HG03103 (cell line): ENCODE results near the gene FAU.
"Not testable (repeated sequence)": the region's sequence is repeated elsewhere in the genome, so short reads cannot be mapped to it uniquely, and the experiment has no call there.

Experiments used
- ATAC-seq: cut with Tn5 transposase; IDR thresholded peaks from one replicate; pipeline ENCODE4 v1.9.1; 2021; ENCODE audit warnings: low read depth; ENCODE audit not compliant: unreplicated experiment

Gene FAU

DNA sequence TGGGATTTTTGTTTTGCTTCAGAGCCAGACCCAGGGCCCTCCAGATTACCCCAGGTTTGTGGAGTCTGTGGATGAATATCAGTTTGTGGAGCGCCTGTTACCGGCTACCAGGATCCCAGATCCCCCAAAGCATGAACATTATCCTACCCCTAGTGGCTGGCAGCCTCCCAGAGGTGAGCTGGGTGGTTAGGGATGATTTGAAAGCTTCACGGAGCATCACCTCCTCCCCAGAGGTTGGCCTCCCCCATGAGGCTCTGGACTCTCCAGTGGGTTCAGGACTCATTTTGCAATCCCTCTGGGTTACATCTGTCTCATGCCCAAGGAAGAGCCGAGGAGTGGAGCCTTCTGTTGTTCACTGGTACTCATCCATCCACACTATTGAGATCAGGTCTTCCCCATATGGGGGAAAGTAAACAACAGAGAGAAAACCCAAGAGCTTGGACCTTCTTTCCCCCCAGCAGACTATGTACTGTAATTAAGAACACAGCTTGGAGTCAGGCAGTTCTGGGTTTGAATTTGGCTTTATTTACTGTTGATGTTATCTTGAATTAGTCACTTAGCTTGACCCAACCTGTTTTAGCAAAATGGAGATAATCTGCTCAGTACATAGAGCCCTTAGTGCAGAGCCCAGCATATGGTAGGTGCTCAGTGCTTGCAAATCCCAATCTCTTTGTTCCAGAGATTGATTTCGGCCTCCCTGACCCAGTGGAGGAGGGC lies 2.7 kb upstream of the FAU start:
- no peak for ATAC-seq

DNA sequence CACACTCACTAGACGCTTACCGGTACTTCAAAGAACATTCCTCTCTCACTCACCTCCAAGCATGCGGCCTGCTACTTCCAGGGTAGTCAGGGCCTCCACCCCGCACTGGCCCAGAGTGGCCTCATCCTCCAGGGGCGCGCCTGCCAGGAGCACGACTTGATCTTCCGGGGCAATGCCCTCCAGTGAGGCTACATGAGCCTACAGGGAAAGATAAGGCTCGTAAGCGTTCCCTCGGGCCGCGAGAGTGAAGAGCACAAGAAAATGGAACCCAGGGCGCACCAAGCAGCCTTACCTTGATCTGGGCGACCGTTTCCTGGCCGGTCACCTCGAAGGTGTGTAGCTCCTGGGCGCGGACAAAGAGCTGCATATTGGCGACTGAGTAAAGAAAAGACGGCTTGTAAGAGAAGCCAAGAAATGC lies 478 bp downstream of the FAU start:
- ATAC-seq, result no peak

DNA sequence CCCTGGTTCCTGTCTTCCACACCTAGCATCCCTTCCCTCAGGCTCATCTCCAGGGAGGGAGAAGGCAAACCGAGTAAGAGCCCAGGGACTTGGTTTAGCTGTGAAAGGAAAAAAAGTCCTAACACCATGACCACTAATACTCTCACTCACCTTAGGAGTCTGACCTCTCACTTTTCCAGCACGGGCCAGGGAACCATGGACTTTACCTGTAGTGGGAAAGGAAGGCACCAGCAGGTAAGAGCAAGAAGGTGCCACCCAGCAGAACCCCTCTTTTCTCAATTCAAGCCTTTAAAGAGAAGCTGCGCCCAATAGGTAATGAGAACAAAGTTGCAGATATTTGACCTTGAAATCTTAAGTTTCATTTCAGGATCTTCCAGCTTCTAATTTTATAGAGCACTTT lies 1.1 kb downstream of the FAU start:
- no peak for ATAC-seq

DNA sequence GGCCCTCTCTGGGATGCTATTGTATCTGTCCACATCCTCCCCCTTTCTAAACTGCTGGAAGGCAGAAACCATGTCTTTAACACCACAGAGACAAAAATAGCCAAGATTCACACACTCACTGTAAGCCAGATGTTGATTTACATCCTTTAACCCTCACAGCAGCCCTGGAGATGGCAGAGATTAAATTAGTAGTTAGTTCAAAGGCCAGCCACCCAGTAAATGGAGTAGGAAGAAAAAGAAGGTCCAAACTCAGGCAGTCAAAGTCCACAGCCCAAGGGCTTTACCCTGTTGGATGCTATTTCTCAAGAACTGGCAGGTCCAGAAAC lies 2.3 kb downstream of the FAU start:
- ATAC-seq, result no peak

DNA sequence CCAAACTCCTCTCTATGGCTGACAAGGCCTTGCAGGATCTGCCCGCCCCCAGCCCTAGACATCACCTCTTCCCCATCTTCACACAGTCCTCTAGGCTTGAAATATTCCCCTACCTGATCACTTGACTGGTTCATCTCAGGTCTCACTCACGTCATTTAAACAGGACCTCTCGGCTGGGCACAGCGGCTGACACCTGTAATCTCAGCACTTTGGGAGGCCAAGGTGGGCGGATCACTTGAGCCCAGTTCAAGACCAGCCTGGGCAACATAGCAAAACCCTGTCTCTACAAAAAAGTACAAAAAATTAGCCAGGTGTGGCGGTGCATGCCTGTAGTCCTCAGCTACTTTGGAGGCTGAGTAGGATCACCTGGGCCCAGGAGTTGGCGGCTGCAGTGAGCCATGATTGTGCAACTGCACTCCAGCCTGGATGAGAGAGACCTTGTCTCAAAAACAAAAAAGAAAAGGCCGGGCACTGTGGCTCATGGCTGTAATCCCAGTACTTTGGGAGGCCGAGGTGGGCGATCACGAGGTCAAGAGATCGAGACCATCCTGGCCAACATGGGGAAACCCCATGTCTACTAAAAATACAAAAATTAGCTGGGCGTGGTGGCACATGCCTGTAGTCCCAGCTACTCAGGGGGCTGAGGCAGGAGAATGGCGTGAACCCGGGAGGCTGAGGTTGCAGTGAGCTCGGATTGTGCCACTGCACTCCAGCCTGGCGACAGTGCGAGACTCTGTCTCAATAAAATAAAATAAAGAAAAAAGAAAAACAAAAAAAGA lies 2.9 kb downstream of the FAU start:
- not testable (repeated sequence) for ATAC-seq

DNA sequence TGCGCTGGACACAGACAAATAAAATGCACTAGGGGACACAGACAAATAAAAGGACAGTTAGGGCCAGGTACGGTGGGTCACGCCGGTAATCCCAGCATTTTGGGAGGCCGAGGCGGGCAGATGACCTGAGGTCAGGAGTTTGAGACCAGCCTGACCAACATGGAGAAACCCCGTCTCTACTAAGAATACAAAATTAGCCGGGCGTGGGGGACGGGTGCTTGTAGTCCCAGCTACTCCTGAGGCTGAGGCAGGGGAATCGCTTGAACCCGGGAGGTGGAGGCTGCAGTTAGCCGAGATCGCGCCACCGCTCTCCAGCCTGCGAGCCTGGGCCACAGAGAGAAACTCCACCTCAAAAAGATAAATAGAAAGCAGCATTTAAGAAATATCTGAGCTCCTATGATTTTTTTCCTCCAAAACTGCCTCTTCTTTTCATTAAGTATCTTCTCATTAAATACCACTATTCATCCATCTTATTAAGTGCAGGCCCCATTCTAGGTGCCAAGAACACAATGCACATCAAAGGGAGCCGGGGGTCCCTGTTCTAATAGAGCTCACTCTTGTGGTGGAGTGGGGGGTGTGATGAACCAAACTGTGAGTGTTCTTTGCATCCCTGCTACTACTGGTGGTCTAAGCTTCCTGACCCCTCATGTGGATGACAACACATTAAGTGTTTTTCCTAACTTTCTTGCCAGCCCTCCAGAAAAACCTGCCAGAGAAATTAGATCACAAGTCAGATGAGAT lies 3.7 kb downstream of the FAU start:
- no peak for ATAC-seq

DNA sequence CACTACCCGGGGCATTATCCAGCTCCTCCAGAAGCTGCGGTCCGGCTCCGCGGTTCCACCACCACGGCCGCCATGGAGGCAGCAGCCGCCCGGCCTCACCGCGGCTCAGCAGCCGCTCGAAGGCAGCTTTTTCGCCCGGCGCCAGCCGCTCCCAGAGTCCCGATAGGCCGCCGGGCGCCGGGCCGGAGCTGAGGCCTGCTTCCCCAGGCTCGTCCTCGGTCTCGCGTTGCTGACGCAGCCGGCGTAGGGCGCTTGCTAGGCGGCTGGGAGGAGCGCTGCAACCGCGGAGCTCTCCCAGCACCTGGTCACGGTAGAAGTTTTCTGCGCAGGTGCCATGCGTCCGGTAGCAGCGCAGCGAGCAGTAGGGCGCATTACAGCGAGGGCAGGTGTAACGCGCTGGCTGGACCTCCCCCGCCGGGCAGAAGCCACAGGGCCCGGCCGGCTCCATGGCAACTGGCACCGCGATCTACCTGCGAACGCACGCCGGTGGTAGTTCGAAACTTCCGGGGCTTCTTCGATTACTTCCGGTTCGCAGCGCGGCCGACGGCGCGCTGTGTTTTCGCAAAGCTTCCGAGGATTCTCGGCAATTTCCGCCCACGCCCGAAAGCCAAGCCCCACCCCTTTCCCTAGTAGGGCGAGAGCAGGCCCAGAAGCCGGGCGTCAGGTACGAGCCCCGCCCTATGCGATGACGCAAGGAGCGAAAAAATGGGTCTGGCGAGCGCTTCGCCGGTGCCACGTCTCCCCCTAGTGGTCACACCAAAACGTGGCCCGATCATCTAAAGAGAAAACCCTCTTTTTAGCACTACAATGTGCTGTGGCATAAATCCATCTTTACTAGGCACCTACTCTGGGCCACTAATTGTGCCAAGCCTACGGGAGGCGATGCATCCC lies 4.5 kb downstream of the FAU start, which contains the start of gene ZNHIT2:
Gene ZNHIT2 (minus strand): TSS at position 496 of the 891 bp plus-strand sequence. CDS start 48 bp downstream, at position 448.
- ATAC-seq, result no peak

DNA sequence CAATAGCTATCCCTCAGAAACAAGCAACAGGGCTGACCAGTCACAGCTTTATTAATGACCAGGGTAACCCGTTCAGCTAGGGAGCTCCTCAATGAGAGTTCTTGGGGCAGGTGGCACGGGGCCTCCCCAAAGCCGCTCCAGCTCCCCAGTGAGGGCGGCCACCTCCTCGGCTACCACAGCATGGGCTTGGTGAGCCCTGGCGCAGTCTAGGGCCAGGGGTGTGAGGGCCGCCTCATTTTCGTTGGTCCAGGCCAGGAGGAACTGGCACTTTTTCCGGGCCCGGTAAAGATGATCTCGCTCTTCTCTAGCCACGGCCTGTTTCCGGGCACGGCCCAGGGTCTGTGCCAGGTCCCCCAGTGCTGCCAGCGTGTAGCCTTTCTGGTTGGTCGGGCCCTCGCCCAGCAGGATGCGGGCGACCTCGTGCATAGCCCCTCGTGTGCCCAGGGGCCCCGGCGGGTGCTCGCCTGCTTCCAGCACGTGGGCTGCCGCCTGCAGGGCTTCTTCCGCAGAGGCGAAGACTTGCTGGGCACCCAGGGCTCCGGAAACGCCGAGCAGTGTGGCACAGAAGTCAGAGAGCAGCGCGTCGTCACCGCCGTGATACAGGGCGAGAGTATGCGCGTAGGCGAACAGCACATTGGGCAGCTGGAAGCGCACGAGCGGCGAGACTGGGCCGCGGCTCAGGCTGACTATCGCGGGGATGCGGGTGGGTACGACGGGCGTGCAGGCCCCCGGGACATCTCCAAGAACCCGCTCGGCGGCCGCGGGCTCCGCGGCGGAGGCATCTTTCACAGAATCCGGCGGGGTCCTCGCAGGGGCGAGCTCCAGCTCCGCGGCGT lies 5.3 kb downstream of the FAU start:
- ATAC-seq, result no peak

DNA sequence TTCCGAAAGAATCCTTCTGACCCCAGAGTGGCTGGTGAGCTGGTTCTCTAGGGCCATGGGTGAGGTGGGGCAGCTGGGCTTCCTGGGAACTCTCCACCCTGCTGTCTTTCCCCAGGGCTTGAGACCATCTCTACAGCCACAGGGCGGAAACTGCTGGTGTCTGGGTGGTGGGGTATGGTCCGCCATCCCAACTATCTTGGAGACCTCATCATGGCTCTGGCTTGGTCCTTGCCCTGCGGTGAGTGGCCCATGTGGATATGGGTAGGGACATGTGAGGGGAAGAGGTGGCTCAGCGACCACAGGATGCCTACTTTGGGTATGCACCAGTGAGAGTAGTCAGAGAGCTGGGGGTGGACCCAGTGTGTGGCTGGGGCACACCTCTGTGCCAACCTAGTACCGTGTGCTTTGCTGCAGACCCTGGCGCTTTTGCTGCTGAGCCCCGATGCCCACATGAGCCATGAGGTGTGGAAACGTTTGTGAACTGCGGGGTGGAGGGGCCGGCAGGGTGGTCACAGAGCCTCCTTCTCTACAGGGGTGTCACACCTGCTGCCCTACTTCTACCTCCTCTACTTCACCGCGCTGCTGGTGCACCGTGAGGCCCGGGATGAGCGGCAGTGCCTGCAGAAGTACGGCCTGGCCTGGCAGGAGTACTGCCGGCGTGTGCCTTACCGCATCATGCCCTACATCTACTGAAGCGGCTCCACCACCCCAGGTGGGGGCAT lies 6.4 kb downstream of the FAU start:
- ATAC-seq, result no peak

DNA sequence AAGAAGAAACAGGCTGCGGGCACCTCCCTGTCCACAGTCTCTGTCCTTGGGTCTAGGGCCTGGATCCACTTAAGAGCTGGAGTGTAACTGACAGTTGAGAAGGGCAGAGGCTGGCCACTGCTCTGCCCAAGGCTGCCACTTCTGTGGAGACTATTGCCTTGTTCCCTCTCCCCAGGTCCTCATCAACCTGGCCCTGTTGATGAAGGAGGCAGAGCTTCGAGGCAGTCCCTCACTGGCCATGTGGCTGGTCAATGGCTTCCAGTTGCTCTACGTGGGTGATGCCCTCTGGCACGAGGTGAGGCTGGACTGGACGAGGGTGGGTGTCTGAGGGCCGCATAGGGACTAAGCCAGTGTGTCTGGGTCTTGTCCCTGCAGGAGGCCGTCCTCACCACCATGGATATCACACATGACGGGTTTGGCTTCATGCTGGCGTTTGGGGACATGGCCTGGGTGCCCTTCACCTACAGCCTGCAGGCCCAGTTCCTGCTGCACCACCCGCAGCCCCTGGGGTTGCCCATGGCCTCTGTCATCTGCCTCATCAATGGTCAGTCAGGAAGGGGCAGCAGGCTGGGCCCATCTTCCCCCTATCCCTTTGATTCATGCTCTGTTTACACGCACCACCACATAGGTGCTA lies 7.3 kb downstream of the FAU start:
- no peak for ATAC-seq

DNA sequence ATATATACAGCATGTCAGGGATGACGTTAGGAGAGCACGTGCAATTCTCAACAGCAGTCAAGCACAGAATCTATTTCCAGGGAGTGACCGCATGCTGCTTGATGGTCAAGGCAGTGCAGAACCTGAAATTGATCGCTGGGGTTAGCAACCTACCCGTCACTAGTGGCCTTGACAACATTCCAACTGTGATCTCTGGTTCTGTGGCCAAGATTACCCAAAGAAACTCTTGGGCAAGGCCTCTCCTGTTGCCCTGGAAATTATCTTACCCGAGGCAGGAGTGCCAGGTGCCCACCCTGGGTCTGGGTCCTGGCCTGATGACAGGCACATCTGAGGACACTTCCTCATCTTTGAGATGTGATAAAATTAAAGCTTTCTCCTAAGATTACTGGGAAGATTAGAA lies 8.1 kb downstream of the FAU start:
- ATAC-seq, result no peak

DNA sequence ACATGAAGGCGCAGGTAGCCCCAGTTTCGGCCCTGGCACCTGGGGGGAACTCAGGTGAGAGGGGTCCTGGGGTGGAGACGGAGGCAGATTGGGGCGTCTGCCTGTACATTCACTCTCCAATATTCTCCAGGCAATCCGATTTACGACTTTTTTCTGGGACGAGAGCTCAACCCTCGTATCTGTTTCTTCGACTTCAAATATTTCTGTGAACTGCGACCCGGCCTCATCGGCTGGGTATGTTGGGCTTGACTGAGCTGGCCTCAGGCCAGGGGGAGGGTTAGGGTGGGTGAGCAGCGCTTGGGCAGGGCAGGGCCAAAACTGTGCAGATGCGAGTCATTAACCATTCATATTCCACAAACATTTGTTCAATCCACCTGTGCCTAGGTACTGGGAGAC lies 8.6 kb downstream of the FAU start:
- no peak for ATAC-seq

DNA sequence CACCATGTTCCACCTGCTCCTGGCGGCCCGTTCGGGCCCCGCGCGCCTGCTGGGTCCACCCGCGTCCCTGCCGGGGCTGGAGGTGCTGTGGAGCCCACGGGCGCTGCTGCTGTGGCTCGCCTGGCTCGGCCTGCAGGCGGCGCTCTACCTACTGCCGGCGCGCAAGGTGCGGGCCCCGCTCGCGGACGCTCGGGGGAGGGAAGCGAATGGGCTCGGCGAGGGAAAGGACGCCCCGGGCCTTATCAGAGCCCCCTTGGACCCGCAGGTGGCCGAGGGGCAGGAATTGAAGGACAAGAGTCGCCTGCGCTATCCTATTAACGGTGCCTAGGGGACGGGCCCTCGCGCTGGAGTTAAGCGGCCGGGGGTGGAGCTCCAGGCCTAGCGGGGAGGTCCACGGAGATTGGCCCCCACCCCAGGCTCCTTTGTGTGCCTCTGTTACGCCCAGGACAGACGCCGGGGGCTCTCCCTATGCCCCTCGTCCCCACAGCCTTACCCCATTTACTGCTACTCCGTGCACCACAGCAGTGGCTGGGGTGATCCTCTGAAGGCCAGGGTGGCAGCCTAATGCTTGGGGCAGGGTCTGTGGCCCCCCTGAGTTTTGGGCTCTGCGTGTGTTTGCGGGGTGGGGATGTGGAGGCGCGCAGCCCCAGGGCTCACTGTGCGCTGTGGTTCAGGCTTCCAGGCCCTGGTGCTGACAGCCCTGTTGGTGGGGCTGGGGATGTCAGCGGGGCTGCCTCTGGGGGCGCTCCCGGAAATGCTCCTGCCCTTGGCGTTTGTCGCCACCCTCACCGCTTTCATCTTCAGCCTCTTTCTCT lies 9.2 kb downstream of the FAU start:
- ATAC-seq, result peak; percentile 29

DNA sequence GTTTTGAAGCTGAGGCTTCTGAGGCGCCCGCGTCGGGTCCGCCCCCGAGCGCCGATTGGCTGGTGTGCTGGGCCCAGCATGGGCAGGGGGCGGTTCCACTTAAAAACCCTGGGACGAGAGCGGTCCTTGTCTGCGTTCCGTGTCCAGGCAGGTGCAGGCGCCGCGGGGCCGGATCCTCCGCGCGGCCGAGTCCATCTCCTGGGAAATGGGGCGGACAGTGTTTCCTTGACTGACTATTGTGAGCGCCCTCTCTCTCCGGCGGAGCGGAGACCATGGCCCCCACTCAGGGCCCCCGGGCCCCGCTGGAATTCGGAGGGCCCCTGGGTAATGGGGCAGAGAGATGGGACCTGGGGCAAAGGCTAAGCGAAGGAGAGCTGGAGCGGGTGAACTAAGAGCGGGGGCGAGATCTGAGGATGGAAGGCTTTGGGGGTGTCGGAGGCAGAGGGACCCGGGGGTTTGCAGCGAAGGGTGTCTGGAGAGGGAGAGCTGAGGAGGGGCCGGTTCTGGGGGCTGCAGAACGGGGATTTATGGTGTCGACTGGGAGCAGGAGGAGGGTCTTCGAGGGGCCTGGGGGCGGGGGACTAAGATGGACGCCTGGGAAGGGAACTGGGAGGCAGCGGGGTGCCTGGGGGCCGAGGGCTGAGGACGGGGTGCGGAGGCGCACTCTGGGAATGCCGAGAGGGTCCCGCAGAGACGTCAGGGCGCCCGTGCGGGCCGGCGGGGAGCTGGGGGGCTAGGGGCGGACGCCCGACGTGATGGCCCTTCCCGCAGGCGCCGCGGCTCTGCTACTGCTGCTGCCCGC lies 10.0 kb downstream of the FAU start, which contains the start of gene TM7SF2:
Gene TM7SF2 (plus strand): TSS at position 129 of the 802 bp plus-strand sequence. CDS start 144 bp downstream, at position 273.
- ATAC-seq, result peak; percentile 46

DNA sequence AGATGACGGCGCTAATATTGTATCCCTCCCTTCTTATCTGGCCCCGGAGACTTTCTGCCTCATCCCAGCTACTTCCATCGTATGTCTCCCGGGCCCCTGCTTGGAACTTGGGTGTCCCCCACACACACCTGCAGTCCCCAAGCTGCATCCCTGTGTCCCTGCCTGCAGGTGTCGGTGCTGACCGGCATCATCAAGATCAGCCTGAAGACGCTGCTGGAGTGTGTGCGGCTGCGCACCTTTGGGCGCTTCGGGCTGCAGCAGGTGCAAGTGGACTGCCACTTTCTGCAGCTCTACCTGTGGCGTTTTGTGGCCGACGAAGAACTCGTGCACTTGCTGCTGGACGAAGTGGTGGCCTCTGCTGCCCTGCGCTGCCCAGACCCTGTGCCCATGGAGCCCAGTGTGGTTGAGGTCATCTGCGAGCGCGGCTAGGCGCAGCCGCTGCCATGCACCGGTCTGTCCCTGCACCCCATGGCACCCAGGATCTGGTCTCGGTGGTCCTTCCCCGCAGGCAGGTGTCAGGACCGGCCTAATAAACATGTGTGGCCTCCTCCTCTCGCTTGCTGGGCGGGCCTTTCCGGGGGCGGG lies 10.7 kb downstream of the FAU start:
- no peak for ATAC-seq

DNA sequence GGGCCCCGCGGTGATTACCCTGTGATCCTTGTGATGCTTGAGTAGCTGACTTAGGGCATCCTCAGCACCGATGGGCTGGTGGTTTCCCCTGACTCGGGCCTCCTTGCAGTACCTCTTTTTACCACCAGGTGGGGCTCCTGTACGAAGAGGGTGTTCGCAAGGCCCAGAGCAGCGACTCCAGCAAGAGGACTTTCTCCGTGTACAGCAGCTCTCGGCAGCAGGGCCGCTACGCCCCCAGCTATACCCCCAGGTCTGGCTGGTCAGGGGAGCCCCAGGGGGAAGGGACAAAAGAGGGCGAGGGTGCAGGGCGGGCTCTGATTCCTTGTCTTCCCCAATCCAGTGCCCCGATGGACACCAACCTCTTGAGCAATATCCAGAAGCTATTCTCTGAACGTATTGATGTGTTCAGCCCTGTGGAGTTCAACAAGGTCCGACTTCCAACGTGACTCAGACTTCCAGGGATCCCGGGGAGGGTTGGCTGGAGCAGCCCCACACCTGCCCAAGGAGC lies 11.5 kb downstream of the FAU start:
- no peak for ATAC-seq
